PC-9 (cell line): Measurements from ENCODE around the gene SLC25A20. TPM values are rescaled to one million over a fixed set of nuclear protein-coding genes. Genes with fewer than 3 reads are reported as not detected.

ENCODE experiments used
- BruUV-seq: library from RNA; stranded (reverse); fragments of 400-500 nt; replicated peaks from 2 replicates; lab custom pipeline; 2021; lab: Mats Ljungman, UMichigan
- CTCF ChIA-PET: fragments of 300-600 bp; sonication (Branson Sonifier 250); formaldehyde crosslinking; loops from one replicate; lab custom pipeline; 2022; ENCODE audit warnings: antibody characterized with exemption; lab: Charles Lee
- POLR2A ChIA-PET: fragments of 300-600 bp; sonication (Branson Sonifier 250); formaldehyde crosslinking; loops from one replicate; lab custom pipeline; 2022; ENCODE audit warnings: antibody characterized with exemption; ENCODE audit not compliant: unreplicated experiment; lab: Charles Lee
- DNase-seq, 2 experiments: peaks; one replicate each; pipeline versions ENCODE4 v3.0.0 to v3.0.0-alpha.2; 2015 to 2022; ENCODE audit warnings: mixed read lengths in 1 of 2
- H2AFZ ChIP-seq: fragments of 200-600 bp; sonication (generic); 2 replicates; pipeline ENCODE4 v1.8.1; 2017; ENCODE audit warnings: antibody characterized with exemption
- H3F3A ChIP-seq: fragments of 200-600 bp; sonication (generic); 2 replicates; pipeline ENCODE4 v1.8.1; 2017; ENCODE audit warnings: antibody characterized with exemption, mild to moderate bottlenecking, low read depth; ENCODE audit not compliant: insufficient read depth
- H3K27ac ChIP-seq: fragments of 200-600 bp; sonication (generic); 2 replicates; pipeline ENCODE4 v1.6.1; 2016; ENCODE audit warnings: mixed run types
- H3K27me3 ChIP-seq: fragments of 200-600 bp; sonication (generic); 2 replicates; pipeline ENCODE4 v1.6.1; 2016; ENCODE audit warnings: low read depth, mixed run types; ENCODE audit not compliant: insufficient read depth
- H3K36me3 ChIP-seq: fragments of 200-600 bp; sonication (generic); 2 replicates; pipeline ENCODE4 v1.6.1; 2016; ENCODE audit warnings: low read depth, mixed run types
- H3K4me1 ChIP-seq: fragments of 200-600 bp; sonication (generic); replicated peaks from 2 replicates; pipeline ENCODE4 v1.6.1; 2016; ENCODE audit warnings: mixed run types; ENCODE audit not compliant: insufficient read depth
- H3K4me2 ChIP-seq: fragments of 200-600 bp; sonication (generic); 2 replicates; pipeline ENCODE4 v1.6.1; 2017; ENCODE audit warnings: mixed run types
- H3K4me3 ChIP-seq: fragments of 200-600 bp; sonication (generic); 2 replicates; pipeline ENCODE4 v1.6.1; 2016; ENCODE audit warnings: mixed run types
- H3K79me2 ChIP-seq: fragments of 200-600 bp; sonication (generic); 2 replicates; pipeline ENCODE4 v1.6.1; 2017; ENCODE audit warnings: low read depth, mixed run types
- H3K9me2 ChIP-seq: fragments of 200-600 bp; sonication (generic); 2 replicates; pipeline ENCODE4 v1.8.1; 2017; ENCODE audit warnings: mild to moderate bottlenecking; ENCODE audit not compliant: insufficient read depth
- H3K9me3 ChIP-seq: fragments of 200-600 bp; sonication (generic); 2 replicates; pipeline ENCODE4 v1.8.1; 2016; ENCODE audit warnings: low read depth; ENCODE audit not compliant: insufficient read depth
- H4K20me1 ChIP-seq: fragments of 200-600 bp; sonication (generic); 2 replicates; pipeline ENCODE4 v1.8.1; 2017; ENCODE audit not compliant: insufficient read depth
- CTCF ChIP-seq: fragments of 200-600 bp; sonication (generic); conservative IDR thresholded peaks from 2 replicates; pipeline ENCODE4 v1.6.1; 2017; ENCODE audit warnings: mixed run types, antibody characterized with exemption, mild to moderate bottlenecking, moderate library complexity
- EZH2 ChIP-seq: fragments of 200-600 bp; sonication (generic); IDR thresholded peaks from 2 replicates; pipeline ENCODE4 v1.8.0; 2017; ENCODE audit warnings: antibody characterized with exemption, low read depth
- intact Hi-C: fragments of 100-400 bp; cut with micrococcal nuclease; formaldehyde crosslinking; loops from one replicate; pipeline ENCODE4 v1.10.0; 2022; ENCODE audit not compliant: unreplicated experiment
- total RNA-seq: library from RNA; stranded (reverse); gene quantifications from 2 replicates; pipeline ENCODE4 v1.2.3, GENCODE V29; 2021

Gene SLC25A20
- total RNA-seq, 1 experiment from 2014 or later: 4.9 TPM

- Histone ChIP-seq H3K4me1 (no peaks in the 10 kb centered on the region), H3K9me2 (no peaks in the 10 kb centered on the region), H3K4me2 (no peak overlapping the region), H3K27ac (no peak overlapping the region), H4K20me1 (no peaks in the 10 kb centered on the region), H2AFZ (no peak overlapping the region), H3K9me3 (no peaks in the 10 kb centered on the region), H3K4me3 (no peak overlapping the region), H3K79me2 (no peaks in the 10 kb centered on the region), H3K36me3 (no peaks in the 10 kb centered on the region), H3K27me3 (no peaks in the 10 kb centered on the region), H3F3A (0 out of 2 replicates have a peak, but pooled peaks cover 3% of the 10 kb centered on the region)
- POLR2A ChIA-PET: no interaction called here
- no peak for DNase-seq
- no TSS peak for BruUV-seq
- CTCF ChIA-PET: no interaction called here
- intact Hi-C loops: no loop called here
- no peak for TF ChIP-seq CTCF
- no peak for TF ChIP-seq EZH2
Measured at GRCh38 chr3:48811524-48811923, 87.2 kb downstream of the SLC25A20 start.

Other genes with a start within 250 kb of the SLC25A20 start
- 9.9 and 11.6 TPM in 2 replicates for gene CELSR3, start 236.0 kb downstream of the SLC25A20 start, total RNA-seq
- gene NCKIPSD, start 213.0 kb downstream of the SLC25A20 start, total RNA-seq: 40.0 and 53.3 TPM in 2 replicates
- 123 and 144 TPM in 2 replicates for gene IP6K2, start 181.7 kb downstream of the SLC25A20 start, total RNA-seq
- gene PRKAR2A, start 51.0 kb downstream of the SLC25A20 start, total RNA-seq: 54.2 and 78.9 TPM in 2 replicates
- gene ARIH2, start 20.0 kb upstream of the SLC25A20 start, total RNA-seq: 86.1 and 96.8 TPM in 2 replicates
- 49.1 and 57.1 TPM in 2 replicates for gene P4HTM, start 91.4 kb upstream of the SLC25A20 start, total RNA-seq
- 157 and 159 TPM in 2 replicates for gene WDR6, start 108.5 kb upstream of the SLC25A20 start, total RNA-seq
- 27.7 and 35.9 TPM in 2 replicates for gene DALRD3, start 119.7 kb upstream of the SLC25A20 start, total RNA-seq
- 32.9 and 38.8 TPM in 2 replicates for gene NDUFAF3, start 123.2 kb upstream of the SLC25A20 start, total RNA-seq
- 190 and 222 TPM in 2 replicates for gene IMPDH2, start 130.5 kb upstream of the SLC25A20 start, total RNA-seq
- 84.8 and 87.5 TPM in 2 replicates for gene QRICH1, start 195.2 kb upstream of the SLC25A20 start, total RNA-seq
- 334 and 337 TPM in 2 replicates for gene QARS1, start 205.9 kb upstream of the SLC25A20 start, total RNA-seq
- gene USP19, start 221.9 kb upstream of the SLC25A20 start, total RNA-seq: 72.1 TPM in 2 replicates
- 230 and 238 TPM in 2 replicates for gene LAMB2, start 234.2 kb upstream of the SLC25A20 start, total RNA-seq